ENCODE results near the gene NFE2L3.
A peak's percentile ranks its signal among the peaks of the same experiment; 100 is the strongest.
"Not testable (repeated sequence)": the region's sequence is repeated elsewhere in the genome, so short reads cannot be mapped to it uniquely, and the experiment has no call there.

Gene NFE2L3

GRCh38 chr7:26145238-26145637 lies 6.8 kb upstream of the NFE2L3 start:
- H3K4me3 ChIP-seq (ENCODE audit: low read depth, low read length), result no peak overlapping the region
- no peak for TF ChIP-seq CTCF (IDR thresholded peaks at IDR 0.05; ENCODE audit: low read depth, low read length, missing control alignments)

GRCh38 chr7:26147030-26147429 lies 5.0 kb upstream of the NFE2L3 start:
- TF ChIP-seq CTCF (IDR thresholded peaks at IDR 0.05; ENCODE audit: low read depth, low read length, missing control alignments), result no peak
- H3K4me3 ChIP-seq (ENCODE audit: low read depth, low read length), result no peak overlapping the region
- DNase-seq (ENCODE audit: low read depth), result no peak

More at GRCh38 chr7:26145238-26145637, 6.8 kb upstream of the NFE2L3 start:
- no peak for DNase-seq (ENCODE audit: low read depth)

GRCh38 chr7:26147646-26148306 lies 4.2 kb upstream of the NFE2L3 start:
- DNase-seq (ENCODE audit: low read depth); H3K4me3 ChIP-seq (ENCODE audit: low read depth, low read length): not testable (repeated sequence)

- DNase-seq (ENCODE audit: low read depth); H3K4me3 ChIP-seq (ENCODE audit: low read depth, low read length): not testable (repeated sequence)
These were observed 3.7 kb upstream of the NFE2L3 start for GRCh38 chr7:26148307-26148700.

GRCh38 chr7:26149391-26149977 lies 2.5 kb upstream of the NFE2L3 start:
- H3K4me3 ChIP-seq (ENCODE audit: low read depth, low read length), result no peak overlapping the region
- no peak for DNase-seq (ENCODE audit: low read depth)
- no peak for TF ChIP-seq CTCF (IDR thresholded peaks at IDR 0.05; ENCODE audit: low read depth, low read length, missing control alignments)

GRCh38 chr7:26151096-26151495 lies 902 bp upstream of the NFE2L3 start:
- H3K4me3 ChIP-seq (ENCODE audit: low read depth, low read length), result peak overlapping the region; percentile 78; the same call in 1 of the 2 replicates
- TF ChIP-seq CTCF (IDR thresholded peaks at IDR 0.05; ENCODE audit: low read depth, low read length, missing control alignments), result no peak
- DNase-seq (ENCODE audit: low read depth), result no peak

GRCh38 chr7:26151650-26151952 lies 397 bp upstream of the NFE2L3 start:
- TF ChIP-seq CTCF (IDR thresholded peaks at IDR 0.05; ENCODE audit: low read depth, low read length, missing control alignments), result no peak
- H3K4me3 ChIP-seq (ENCODE audit: low read depth, low read length), result peak overlapping the region; percentile 78
- DNase-seq (ENCODE audit: low read depth), result no peak

- not testable (repeated sequence) for DNase-seq (ENCODE audit: low read depth)
- H3K4me3 ChIP-seq (ENCODE audit: low read depth, low read length), result peak overlapping the region; percentile 78
These were observed 813 bp downstream of the NFE2L3 start for GRCh38 chr7:26152782-26153240.
